ENCODE data around the gene MRPL17.
A peak's percentile ranks its signal among the peaks of the same experiment; 100 is the strongest.
"Not testable (repeated sequence)": the region's sequence is repeated elsewhere in the genome, so short reads cannot be mapped to it uniquely, and the experiment has no call there.

Gene MRPL17

DNA sequence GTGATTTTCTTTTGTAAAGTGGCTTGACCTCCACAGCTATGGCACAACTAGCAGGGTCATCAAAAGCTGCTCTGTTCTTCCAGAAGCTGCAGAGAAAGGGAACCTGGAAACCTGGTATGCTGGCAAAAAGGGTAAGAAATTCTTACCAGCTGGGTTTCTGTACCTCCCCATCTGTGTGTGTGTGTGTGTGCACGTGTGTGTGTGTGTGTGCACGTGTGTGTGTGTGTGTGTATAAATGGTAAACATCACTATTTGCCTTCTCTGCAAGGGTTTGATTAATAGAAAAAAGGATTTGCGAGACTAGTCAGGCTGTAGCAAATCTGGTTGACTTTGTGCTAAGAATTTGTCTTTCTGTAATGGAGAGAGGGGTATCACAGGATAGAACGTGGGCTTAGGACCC lies 4.7 kb upstream of the MRPL17 start:
- no peaks in the 10 kb centered on the region; the same call in 1 of the 2 replicates for H3K27me3 ChIP-seq (ENCODE audit: low read depth, low read length)
- no peak overlapping the region for H3K9ac ChIP-seq (ENCODE audit: low read length)
- no peak overlapping the region for H3K4me2 ChIP-seq (ENCODE audit: low read length)
- no peaks in the 10 kb centered on the region for H3K9me3 ChIP-seq (ENCODE audit: insufficient read depth, low read length)
- H2AFZ ChIP-seq (ENCODE audit: low read depth, low read length), result no peak overlapping the region
- no peaks in the 10 kb centered on the region for H4K20me1 ChIP-seq (ENCODE audit: insufficient read depth, low read length)
- peaks cover 4% of the 10 kb centered on the region for H3K4me1 ChIP-seq (ENCODE audit: low read length)
- TF ChIP-seq, protein P1, sequence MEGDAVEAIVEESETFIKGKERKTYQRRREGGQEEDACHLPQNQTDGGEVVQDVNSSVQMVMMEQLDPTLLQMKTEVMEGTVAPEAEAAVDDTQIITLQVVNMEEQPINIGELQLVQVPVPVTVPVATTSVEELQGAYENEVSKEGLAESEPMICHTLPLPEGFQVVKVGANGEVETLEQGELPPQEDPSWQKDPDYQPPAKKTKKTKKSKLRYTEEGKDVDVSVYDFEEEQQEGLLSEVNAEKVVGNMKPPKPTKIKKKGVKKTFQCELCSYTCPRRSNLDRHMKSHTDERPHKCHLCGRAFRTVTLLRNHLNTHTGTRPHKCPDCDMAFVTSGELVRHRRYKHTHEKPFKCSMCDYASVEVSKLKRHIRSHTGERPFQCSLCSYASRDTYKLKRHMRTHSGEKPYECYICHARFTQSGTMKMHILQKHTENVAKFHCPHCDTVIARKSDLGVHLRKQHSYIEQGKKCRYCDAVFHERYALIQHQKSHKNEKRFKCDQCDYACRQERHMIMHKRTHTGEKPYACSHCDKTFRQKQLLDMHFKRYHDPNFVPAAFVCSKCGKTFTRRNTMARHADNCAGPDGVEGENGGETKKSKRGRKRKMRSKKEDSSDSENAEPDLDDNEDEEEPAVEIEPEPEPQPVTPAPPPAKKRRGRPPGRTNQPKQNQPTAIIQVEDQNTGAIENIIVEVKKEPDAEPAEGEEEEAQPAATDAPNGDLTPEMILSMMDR (IDR thresholded peaks at IDR 0.05; ENCODE audit: low read depth, low read length), result no peak
- TF ChIP-seq EZH2phosphoT487 (IDR thresholded peaks at IDR 0.05; ENCODE audit: low read depth), result no peak
- H3K36me3 ChIP-seq (replicated peaks; ENCODE audit: low read depth, low read length), result no peaks in the 10 kb centered on the region
- H3K27ac ChIP-seq (ENCODE audit: low read length), result no peak overlapping the region
- peaks cover 3% of the 10 kb centered on the region for H3K79me2 ChIP-seq (ENCODE audit: low read length)
- no peak overlapping the region for H3K4me3 ChIP-seq (ENCODE audit: low read length)

DNA sequence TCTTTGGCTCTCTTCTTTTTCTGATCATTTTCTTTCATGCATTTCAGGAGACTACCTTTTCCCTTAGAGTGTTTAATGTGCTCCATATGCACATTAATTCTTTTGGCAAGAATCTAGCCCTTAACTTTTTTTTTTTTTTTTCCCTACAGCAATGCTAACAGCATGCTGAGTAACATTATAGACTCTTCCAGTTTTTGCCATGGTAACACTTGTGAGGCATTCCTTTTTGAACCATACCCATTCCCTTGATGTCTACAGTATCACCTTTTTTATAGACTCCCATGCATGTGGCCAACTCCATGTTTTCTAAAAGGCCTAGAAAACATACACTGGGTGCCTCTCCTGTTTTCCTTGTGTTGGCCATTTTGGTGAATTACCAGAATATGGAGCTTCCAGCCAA lies 2.9 kb upstream of the MRPL17 start:
- no peak overlapping the region for H3K4me3 ChIP-seq (ENCODE audit: low read length)
- H3K27me3 ChIP-seq (ENCODE audit: low read depth, low read length), result no peaks in the 10 kb centered on the region; the same call in 1 of the 2 replicates
- TF ChIP-seq, protein P1 (IDR thresholded peaks at IDR 0.05; ENCODE audit: low read depth, low read length), result no peak
- TF ChIP-seq EZH2phosphoT487 (IDR thresholded peaks at IDR 0.05; ENCODE audit: low read depth), result no peak
- H3K9me3 ChIP-seq (ENCODE audit: insufficient read depth, low read length), result no peaks in the 10 kb centered on the region
- H3K9ac ChIP-seq (ENCODE audit: low read length), result no peak overlapping the region
- H3K27ac ChIP-seq (ENCODE audit: low read length), result no peak overlapping the region
- no peak overlapping the region for H3K4me2 ChIP-seq (ENCODE audit: low read length)
- peaks cover 13% of the 10 kb centered on the region for H3K4me1 ChIP-seq (ENCODE audit: low read length)
- H3K79me2 ChIP-seq (ENCODE audit: low read length), result peaks cover 22% of the 10 kb centered on the region
- no peak overlapping the region for H2AFZ ChIP-seq (ENCODE audit: low read depth, low read length)
- H3K36me3 ChIP-seq (replicated peaks; ENCODE audit: low read depth, low read length), result peaks cover 14% of the 10 kb centered on the region
- peaks cover 9% of the 10 kb centered on the region for H4K20me1 ChIP-seq (ENCODE audit: insufficient read depth, low read length)

DNA sequence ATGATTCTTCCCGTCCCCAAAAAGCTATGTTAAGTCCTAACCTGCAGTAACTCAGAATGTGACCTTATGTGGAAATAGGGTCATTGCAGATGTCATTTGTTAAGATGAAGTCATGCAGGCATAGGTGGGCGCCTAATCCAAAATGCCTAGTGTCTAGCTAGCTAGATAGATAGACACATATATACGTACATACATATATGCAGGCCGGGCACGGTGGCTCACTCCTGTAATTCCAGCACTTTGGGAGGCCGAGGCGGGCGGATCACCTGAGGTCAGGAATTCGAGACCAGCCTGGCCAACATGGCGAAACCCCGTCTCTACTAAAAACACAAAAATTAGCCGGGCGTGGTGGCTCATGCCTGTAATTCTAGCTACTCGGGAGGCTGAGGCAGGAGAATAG lies 928 bp upstream of the MRPL17 start:
- peak overlapping the region; percentile 68 for H3K4me2 ChIP-seq (ENCODE audit: low read length)
- peak overlapping the region; percentile 87 for H3K4me3 ChIP-seq (ENCODE audit: low read length)
- H3K27ac ChIP-seq (ENCODE audit: low read length), result peak overlapping the region; percentile 64; the same call in 1 of the 2 replicates
- H3K9ac ChIP-seq (ENCODE audit: low read length), result peak overlapping the region; percentile 80
- not testable (repeated sequence) for H3K9me3 ChIP-seq (ENCODE audit: insufficient read depth, low read length); H3K27me3 ChIP-seq (ENCODE audit: low read depth, low read length)
- peaks cover 13% of the 10 kb centered on the region for H4K20me1 ChIP-seq (ENCODE audit: insufficient read depth, low read length)
- H3K4me1 ChIP-seq (ENCODE audit: low read length), result peaks cover 13% of the 10 kb centered on the region
- peaks cover 28% of the 10 kb centered on the region for H3K79me2 ChIP-seq (ENCODE audit: low read length)
- H3K36me3 ChIP-seq (replicated peaks; ENCODE audit: low read depth, low read length), result peaks cover 29% of the 10 kb centered on the region
- H2AFZ ChIP-seq (ENCODE audit: low read depth, low read length), result peak overlapping the region; percentile 88

DNA sequence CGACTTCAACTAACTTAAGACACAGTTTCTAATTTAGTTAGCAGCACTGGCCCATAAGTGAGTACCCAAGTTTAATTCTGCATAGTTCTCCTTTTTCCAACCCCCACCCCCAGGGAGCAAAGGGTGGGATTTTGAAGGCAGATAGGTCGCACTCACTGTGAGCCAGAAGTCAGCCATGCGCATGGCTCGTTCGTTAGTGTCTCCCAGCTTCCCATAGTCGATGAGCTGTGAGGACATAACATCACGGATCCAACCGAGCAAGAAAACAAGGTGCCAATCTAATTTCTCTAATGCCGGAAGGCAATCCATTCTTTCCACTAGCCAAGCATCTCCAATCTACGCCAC lies 577 bp downstream of the MRPL17 start:
- no peak for TF ChIP-seq EZH2phosphoT487 (IDR thresholded peaks at IDR 0.05; ENCODE audit: low read depth)
- TF ChIP-seq, protein P1 (IDR thresholded peaks at IDR 0.05; ENCODE audit: low read depth, low read length), result no peak
- Histone ChIP-seq H3K4me3 (ENCODE audit: low read length) (peak overlapping the region; percentile 87), H3K4me2 (ENCODE audit: low read length) (peak overlapping the region; percentile 100), H3K27ac (ENCODE audit: low read length) (peak overlapping the region; percentile 67), H3K79me2 (ENCODE audit: low read length) (peaks cover 28% of the 10 kb centered on the region), H3K36me3 (replicated peaks; ENCODE audit: low read depth, low read length) (peaks cover 34% of the 10 kb centered on the region), H2AFZ (ENCODE audit: low read depth, low read length) (no peak overlapping the region), H3K4me1 (ENCODE audit: low read length) (peaks cover 13% of the 10 kb centered on the region), H3K9ac (ENCODE audit: low read length) (peak overlapping the region; percentile 98), H4K20me1 (ENCODE audit: insufficient read depth, low read length) (peaks cover 13% of the 10 kb centered on the region), H3K9me3 (ENCODE audit: insufficient read depth, low read length) (no peaks in the 10 kb centered on the region), H3K27me3 (ENCODE audit: low read depth, low read length) (no peaks in the 10 kb centered on the region)

DNA sequence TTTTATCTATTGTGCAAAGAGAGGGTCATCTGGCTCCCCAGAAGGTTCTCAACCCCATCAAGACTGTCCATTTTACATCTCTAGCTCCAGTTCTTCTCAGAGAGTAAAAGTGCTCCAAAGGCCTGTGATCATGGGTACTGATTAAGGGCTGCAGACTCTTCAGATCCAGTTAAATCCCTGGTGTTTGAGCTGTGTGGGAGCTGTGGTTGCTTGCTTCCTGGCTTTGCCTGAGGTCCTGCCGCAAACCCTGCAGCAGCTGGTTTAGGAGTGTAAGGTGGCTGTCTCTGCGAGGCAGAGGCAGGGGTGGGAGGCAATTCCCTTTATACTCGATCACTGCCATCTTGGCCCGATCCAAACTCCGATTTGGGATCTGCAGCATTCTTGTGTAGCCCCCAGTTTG lies 1.2 kb downstream of the MRPL17 start:
- no peaks in the 10 kb centered on the region for H3K27me3 ChIP-seq (ENCODE audit: low read depth, low read length)
- H3K9me3 ChIP-seq (ENCODE audit: insufficient read depth, low read length), result no peaks in the 10 kb centered on the region
- H3K9ac ChIP-seq (ENCODE audit: low read length), result peak overlapping the region; percentile 98
- peaks cover 13% of the 10 kb centered on the region for H3K4me1 ChIP-seq (ENCODE audit: low read length)
- H2AFZ ChIP-seq (ENCODE audit: low read depth, low read length), result no peak overlapping the region
- peaks cover 13% of the 10 kb centered on the region for H4K20me1 ChIP-seq (ENCODE audit: insufficient read depth, low read length)
- H3K27ac ChIP-seq (ENCODE audit: low read length), result peak overlapping the region; percentile 67; the same call in 1 of the 2 replicates
- H3K4me3 ChIP-seq (ENCODE audit: low read length), result peak overlapping the region; percentile 87
- TF ChIP-seq EZH2phosphoT487 (IDR thresholded peaks at IDR 0.05; ENCODE audit: low read depth), result no peak
- TF ChIP-seq, protein P1 (IDR thresholded peaks at IDR 0.05; ENCODE audit: low read depth, low read length), result no peak
- H3K36me3 ChIP-seq (replicated peaks; ENCODE audit: low read depth, low read length), result peaks cover 34% of the 10 kb centered on the region
- H3K4me2 ChIP-seq (ENCODE audit: low read length), result peak overlapping the region; percentile 100
- peaks cover 28% of the 10 kb centered on the region for H3K79me2 ChIP-seq (ENCODE audit: low read length)

Measured in OCI-LY3 (cell line).